ENCODE data around the gene MN1. TPM values are rescaled to one million over a fixed set of nuclear protein-coding genes. Genes with fewer than 3 reads are reported as not detected.

The MN1 gene
- total RNA-seq, 3 donors from 2014 or later, result 2.0 to 4.7 (median 3.2) TPM

DNA sequence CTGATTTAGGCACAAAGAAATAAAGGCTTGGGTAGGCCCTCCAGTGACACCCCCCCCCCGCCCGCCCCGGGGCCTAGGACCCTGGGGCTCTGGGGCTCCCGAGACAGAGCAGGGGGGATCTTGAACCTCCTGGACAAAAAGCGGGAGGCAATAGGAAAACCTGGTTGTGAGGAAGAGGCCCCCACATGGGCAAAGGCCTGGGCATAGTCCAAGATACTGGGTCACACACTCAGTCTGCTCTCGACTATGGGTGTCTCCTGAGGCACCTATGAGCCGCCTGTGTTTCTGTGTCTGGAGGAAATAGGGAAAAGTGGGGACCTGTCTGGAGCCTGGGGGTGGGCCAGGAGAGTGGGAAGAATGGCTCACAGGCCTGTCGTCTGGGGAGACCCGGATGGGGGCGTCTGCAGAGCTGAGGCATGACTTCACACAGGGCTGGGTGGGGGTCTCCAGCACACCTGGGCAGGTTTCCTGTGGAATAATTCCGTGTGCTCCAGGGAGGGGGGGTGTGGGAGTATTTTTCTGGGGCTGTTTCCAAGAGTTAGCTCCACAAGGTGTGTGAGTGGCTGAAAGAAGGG lies 2.4 kb upstream of the MN1 start:
- DNase-seq (ENCODE audit: low spot score in 2 of 2), result no peak
- Histone ChIP-seq H3K4me1 (peaks cover 0 to 5% of the 10 kb centered on the region in 2 donors), H3K27me3 (peaks cover 0 to 14% of the 10 kb centered on the region in 2 donors), H3K36me3 (no peaks in the 10 kb centered on the region), H3K27ac (no peak overlapping the region), H3K9me3 (no peaks in the 10 kb centered on the region), H3K4me3 (no peak overlapping the region)
- intact Hi-C loops (cut with DNase I; ENCODE audit: low total_unique reads), result no loop called here
- no peak for TF ChIP-seq POLR2A (IDR thresholded peaks at IDR 0.05)
- no peak for TF ChIP-seq POLR2AphosphoS5 (IDR thresholded peaks at IDR 0.05)
- TF ChIP-seq, protein P1, sequence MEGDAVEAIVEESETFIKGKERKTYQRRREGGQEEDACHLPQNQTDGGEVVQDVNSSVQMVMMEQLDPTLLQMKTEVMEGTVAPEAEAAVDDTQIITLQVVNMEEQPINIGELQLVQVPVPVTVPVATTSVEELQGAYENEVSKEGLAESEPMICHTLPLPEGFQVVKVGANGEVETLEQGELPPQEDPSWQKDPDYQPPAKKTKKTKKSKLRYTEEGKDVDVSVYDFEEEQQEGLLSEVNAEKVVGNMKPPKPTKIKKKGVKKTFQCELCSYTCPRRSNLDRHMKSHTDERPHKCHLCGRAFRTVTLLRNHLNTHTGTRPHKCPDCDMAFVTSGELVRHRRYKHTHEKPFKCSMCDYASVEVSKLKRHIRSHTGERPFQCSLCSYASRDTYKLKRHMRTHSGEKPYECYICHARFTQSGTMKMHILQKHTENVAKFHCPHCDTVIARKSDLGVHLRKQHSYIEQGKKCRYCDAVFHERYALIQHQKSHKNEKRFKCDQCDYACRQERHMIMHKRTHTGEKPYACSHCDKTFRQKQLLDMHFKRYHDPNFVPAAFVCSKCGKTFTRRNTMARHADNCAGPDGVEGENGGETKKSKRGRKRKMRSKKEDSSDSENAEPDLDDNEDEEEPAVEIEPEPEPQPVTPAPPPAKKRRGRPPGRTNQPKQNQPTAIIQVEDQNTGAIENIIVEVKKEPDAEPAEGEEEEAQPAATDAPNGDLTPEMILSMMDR (IDR thresholded peaks at IDR 0.05), result no peak

DNA sequence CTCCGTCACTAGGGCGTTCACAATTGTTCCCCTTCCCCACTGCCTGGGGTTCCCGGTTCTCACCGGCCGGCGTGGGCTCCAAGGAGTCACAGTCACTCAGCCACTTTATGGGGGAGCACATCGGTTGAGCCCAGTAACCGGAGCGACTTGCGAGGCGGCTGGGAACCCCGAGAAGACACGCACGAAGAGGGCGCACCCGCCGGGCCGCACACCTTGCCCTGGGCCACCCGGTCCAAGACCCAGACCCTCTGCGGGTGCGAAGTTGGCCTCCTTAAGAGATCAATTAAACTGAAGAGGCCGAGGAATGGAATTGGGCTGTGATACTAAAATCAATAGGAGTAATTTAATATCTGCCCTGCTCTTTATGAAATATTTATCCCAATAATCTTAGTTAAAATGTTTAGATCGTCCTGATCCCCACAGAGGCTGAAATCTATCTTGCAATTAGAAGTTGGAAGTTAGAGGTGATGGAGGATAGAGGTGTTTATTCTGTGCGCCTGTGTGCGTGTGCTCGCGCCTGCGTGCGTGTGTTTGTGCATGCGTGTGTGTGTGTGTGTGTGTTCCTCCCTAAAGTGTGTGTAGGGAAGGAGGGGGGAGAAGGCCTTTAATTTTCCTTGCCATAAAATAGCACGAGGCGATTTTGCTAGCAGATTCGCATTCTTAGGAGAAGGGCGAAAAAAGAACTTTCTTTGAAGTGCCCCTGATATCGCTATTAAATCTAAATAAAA lies 954 bp upstream of the MN1 start:
- DNase-seq (ENCODE audit: low spot score in 2 of 2), result no peak
- H3K27me3 ChIP-seq, result peaks cover 0 to 22% of the 10 kb centered on the region in 2 donors
- H3K4me3 ChIP-seq, result peak overlapping the region; percentile 78 to 84 (median 82)
- intact Hi-C loops (cut with DNase I; ENCODE audit: low total_unique reads), result no loop called here
- H3K36me3 ChIP-seq, result no peaks in the 10 kb centered on the region
- H3K9me3 ChIP-seq, result no peaks in the 10 kb centered on the region
- peaks cover 0 to 5% of the 10 kb centered on the region in 2 donors for H3K4me1 ChIP-seq
- H3K27ac ChIP-seq, result peak overlapping the region; percentile 32 to 67
- TF ChIP-seq POLR2A (IDR thresholded peaks at IDR 0.05), result no peak
- TF ChIP-seq, protein P1 (IDR thresholded peaks at IDR 0.05), result no peak
- TF ChIP-seq POLR2AphosphoS5 (IDR thresholded peaks at IDR 0.05), result no peak

DNA sequence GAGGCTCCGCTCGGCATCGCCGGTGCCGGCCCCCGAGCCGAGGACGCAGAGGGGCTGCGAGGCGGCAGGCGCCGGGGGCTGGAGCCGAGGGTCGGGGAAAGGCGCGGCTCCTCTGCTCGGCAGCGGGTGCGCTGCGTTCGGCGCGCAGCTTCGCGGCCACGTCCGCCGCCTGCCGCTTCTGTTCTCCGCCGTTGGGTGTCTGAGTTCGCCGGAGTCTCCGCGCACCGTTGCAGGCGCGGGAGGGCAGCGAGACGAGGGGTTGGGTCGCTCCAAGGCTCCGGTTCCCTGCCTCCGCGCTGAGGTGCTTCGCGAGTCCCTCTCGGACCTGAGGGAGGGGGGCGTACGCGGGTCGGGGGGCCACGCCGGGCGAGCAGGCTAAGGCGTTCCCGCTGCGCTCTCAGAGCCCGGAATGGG lies 347 bp downstream of the MN1 start:
- Histone ChIP-seq H3K36me3 (no peaks in the 10 kb centered on the region), H3K27me3 (peaks cover 0 to 22% of the 10 kb centered on the region in 2 donors), H3K9me3 (no peaks in the 10 kb centered on the region), H3K4me1 (peaks cover 0 to 5% of the 10 kb centered on the region in 2 donors), H3K27ac (peak overlapping the region; percentile 32 to 67), H3K4me3 (peak overlapping the region; percentile 78 to 84 (median 82))
- no peak for DNase-seq (ENCODE audit: low spot score in 2 of 2)
- TF ChIP-seq, protein P1 (IDR thresholded peaks at IDR 0.05), result no peak
- TF ChIP-seq POLR2AphosphoS5 (IDR thresholded peaks at IDR 0.05) (no peak), POLR2A (IDR thresholded peaks at IDR 0.05) (no peak)
- intact Hi-C loops (cut with DNase I; ENCODE audit: low total_unique reads), result no loop called here

DNA sequence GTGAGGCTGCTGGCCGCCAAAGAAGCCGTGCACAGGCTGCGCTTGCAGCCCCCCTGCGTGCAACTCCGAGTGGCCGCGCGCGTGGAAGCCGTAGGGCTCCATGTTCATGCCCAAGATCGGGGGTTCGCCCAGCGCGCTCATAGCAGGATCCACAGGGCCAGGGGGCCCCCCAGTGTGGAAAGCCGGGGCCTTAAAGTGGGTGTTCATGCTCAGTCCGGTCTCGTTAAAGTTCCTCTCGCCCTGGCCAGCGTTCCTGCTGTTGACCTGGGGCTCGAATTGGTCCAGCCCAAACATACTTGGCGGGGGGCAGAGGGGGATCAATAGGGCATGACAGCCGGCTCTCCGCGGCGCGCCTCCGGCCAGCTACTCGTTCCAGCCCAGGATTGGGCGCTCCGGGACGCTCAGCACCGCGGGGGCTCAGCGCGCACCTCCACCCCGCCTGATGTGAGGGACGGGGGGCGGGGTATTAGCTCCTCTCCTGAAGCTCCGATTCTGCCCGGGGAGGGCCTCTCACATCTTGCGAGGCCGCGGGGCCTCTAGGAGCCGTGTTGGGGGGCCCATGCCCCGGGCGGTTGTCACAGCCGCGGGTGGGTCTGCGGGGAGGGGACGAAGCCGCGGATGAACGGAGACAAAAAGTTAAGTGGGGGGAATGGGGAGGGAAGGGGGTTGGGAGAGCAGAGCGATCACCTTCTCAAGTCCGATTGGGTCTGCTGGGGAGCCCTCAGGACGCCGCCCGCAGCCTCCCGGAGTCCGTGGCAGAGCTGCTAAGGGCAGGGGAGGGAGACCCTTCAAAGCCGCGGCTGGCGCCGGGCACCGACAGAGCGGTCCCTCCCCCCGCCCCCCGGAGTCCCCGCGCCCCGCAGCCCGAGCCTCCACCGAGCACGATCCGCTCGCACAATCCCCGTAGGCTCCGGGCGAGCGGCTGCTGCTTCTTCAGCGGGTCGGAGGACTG lies 1.0 kb downstream of the MN1 start:
- no peak for TF ChIP-seq POLR2A (IDR thresholded peaks at IDR 0.05)
- TF ChIP-seq POLR2AphosphoS5 (IDR thresholded peaks at IDR 0.05), result no peak
- TF ChIP-seq, protein P1 (IDR thresholded peaks at IDR 0.05), result no peak
- H3K4me1 ChIP-seq, result peaks cover 0 to 5% of the 10 kb centered on the region in 2 donors
- H3K4me3 ChIP-seq, result peak overlapping the region; percentile 78 to 84 (median 82)
- H3K27ac ChIP-seq, result peak overlapping the region; percentile 32 to 67
- peaks cover 0 to 22% of the 10 kb centered on the region in 2 donors for H3K27me3 ChIP-seq
- H3K36me3 ChIP-seq, result no peaks in the 10 kb centered on the region
- no peak for DNase-seq (ENCODE audit: low spot score in 2 of 2)
- no peaks in the 10 kb centered on the region for H3K9me3 ChIP-seq
- intact Hi-C loops (cut with DNase I; ENCODE audit: low total_unique reads), result no loop called here

Data from breast epithelium (tissue), 4 donors.